PC-3 (cell line): Measurements from ENCODE around the gene OR7G3. TPM values are rescaled to one million over a fixed set of nuclear protein-coding genes. Genes with fewer than 3 reads are reported as not detected.
A peak's percentile ranks its signal among the peaks of the same experiment; 100 is the strongest.

Source experiments
- ATAC-seq: fragments of 200-7000 bp; cut with Tn5 transposase; 2 replicates; pipeline ENCODE4 v1.9.1; 2020; ENCODE audit warnings: mild to moderate bottlenecking, moderate library complexity
- BruUV-seq: library from RNA; stranded (reverse); fragments of 400-500 nt; replicated peaks from 2 replicates; lab custom pipeline; 2021; lab: Mats Ljungman, UMichigan
- CTCF ChIA-PET: fragments of 300-600 bp; sonication (Branson Sonifier 250); formaldehyde crosslinking; loops from one replicate; lab custom pipeline; 2022; ENCODE audit warnings: antibody characterized with exemption; lab: Charles Lee
- POLR2A ChIA-PET: fragments of 300-600 bp; sonication (Branson Sonifier 250); formaldehyde crosslinking; loops from one replicate; lab custom pipeline; 2022; ENCODE audit warnings: antibody characterized with exemption; ENCODE audit not compliant: unreplicated experiment; lab: Charles Lee
- DNase-seq: peaks from one replicate; pipeline ENCODE4 v3.0.0-alpha.2; 2015
- H2AFZ ChIP-seq: fragments of 300-600 bp; sonication (generic); 2 replicates; pipeline ENCODE4 v1.6.0; 2016; ENCODE audit warnings: antibody characterized with exemption, low read length
- H3F3A ChIP-seq: fragments of 300-600 bp; sonication (generic); one replicate; pipeline ENCODE4 v1.6.0; 2017; ENCODE audit warnings: antibody characterized with exemption, low read length, control low read depth, mild to moderate bottlenecking; ENCODE audit not compliant: unreplicated experiment
- H3K27ac ChIP-seq: fragments of 300-600 bp; sonication (generic); 2 replicates; pipeline ENCODE4 v1.5.1; 2016; ENCODE audit warnings: mild to moderate bottlenecking, low read length
- H3K27me3 ChIP-seq: fragments of 300-600 bp; sonication (generic); 2 replicates; pipeline ENCODE4 v1.6.1; 2016; ENCODE audit warnings: low read length, mixed read lengths
- H3K36me3 ChIP-seq: fragments of 300-600 bp; sonication (generic); 2 replicates; pipeline ENCODE4 v1.6.1; 2016; ENCODE audit warnings: low read depth, mixed run types, low read length, mixed read lengths
- H3K4me1 ChIP-seq: fragments of 300-600 bp; sonication (generic); 2 replicates; pipeline ENCODE4 v1.5.1; 2016; ENCODE audit warnings: low read length; ENCODE audit not compliant: insufficient read depth
- H3K4me2 ChIP-seq: fragments of 300-600 bp; sonication (generic); 2 replicates; pipeline ENCODE4 v1.6.0; 2016; ENCODE audit warnings: low read length
- H3K4me3 ChIP-seq: fragments of 300-600 bp; sonication (generic); 2 replicates; pipeline ENCODE4 v1.5.1; 2016; ENCODE audit warnings: mild to moderate bottlenecking, low read length, mixed read lengths
- H3K79me2 ChIP-seq: fragments of 300-600 bp; sonication (generic); 2 replicates; pipeline ENCODE4 v1.6.1; 2017; ENCODE audit warnings: low read length, mixed read lengths
- H3K9ac ChIP-seq: fragments of 300-600 bp; sonication (generic); 2 replicates; pipeline ENCODE4 v1.6.0; 2016; ENCODE audit warnings: mild to moderate bottlenecking, low read length
- H3K9me2 ChIP-seq: fragments of 300-600 bp; sonication (generic); replicated peaks from 2 replicates; pipeline ENCODE4 v1.6.1; 2016; ENCODE audit warnings: mixed run types, low read length, mixed read lengths
- H3K9me3 ChIP-seq: fragments of 300-600 bp; sonication (generic); 2 replicates; pipeline ENCODE4 v1.6.1; 2016; ENCODE audit warnings: low read length, mixed read lengths
- H4K20me1 ChIP-seq: fragments of 300-600 bp; sonication (generic); 2 replicates; pipeline ENCODE4 v1.6.1; 2016; ENCODE audit warnings: low read length, mixed read lengths
- CTCF ChIP-seq: fragments of 300-600 bp; sonication (generic); conservative IDR thresholded peaks from 2 replicates; pipeline ENCODE4 v1.5.1; 2017; ENCODE audit warnings: antibody characterized with exemption, low read depth, mild to moderate bottlenecking, low read length
- EZH2 ChIP-seq: fragments of 300-600 bp; sonication (generic); IDR thresholded peaks from one replicate; pipeline ENCODE4 v1.6.1; 2017; ENCODE audit warnings: antibody characterized with exemption, mild to moderate bottlenecking, low read length; ENCODE audit not compliant: unreplicated experiment
- EZH2phosphoT487 ChIP-seq: fragments of 300-600 bp; sonication (generic); IDR thresholded peaks from 2 replicates; pipeline ENCODE4 v1.6.1; 2018; ENCODE audit warnings: mild to moderate bottlenecking, antibody characterized with exemption, low read length, borderline replicate concordance
- intact Hi-C: fragments of 100-400 bp; cut with micrococcal nuclease; formaldehyde crosslinking; loops from 2 replicates; pipeline ENCODE4 v1.9.0; 2023
- total RNA-seq: library from RNA; depleted of rRNA; stranded (reverse); fragments of >200 nt; gene quantifications from 2 replicates; pipeline ENCODE4 v1.2.3, GENCODE V29; 2014

The OR7G3 gene
- total RNA-seq, 1 experiment from 2014 or later, result not detected

GRCh38 chr19:9140159-9140874, 13.6 kb upstream of the OR7G3 start, which contains the start of gene ZNF317:
TSS of gene ZNF317 (plus strand) at chr19:9140397. CDS start at chr19:9156017, 15,620 bp downstream.
- Histone ChIP-seq H3K9me3 (peaks cover 36% of the 10 kb centered on the region), H3K9me2 (no peaks in the 10 kb centered on the region), H3K9ac (peak within 1 kb of the TSS; percentile 95), H4K20me1 (peaks cover 8% of the 10 kb centered on the region; the same call in 1 of the 2 replicates), H3K4me1 (peaks cover 13% of the 10 kb centered on the region; the same call in 1 of the 2 replicates), H3K79me2 (peaks cover 52% of the 10 kb centered on the region), H3K4me2 (peak within 1 kb of the TSS; percentile 86), H2AFZ (peak within 1 kb of the TSS; percentile 96), H3K27ac (peak within 1 kb of the TSS; percentile 36), H3K4me3 (peak within 1 kb of the TSS; percentile 88), H3K36me3 (peaks cover 43% of the 10 kb centered on the region), H3F3A (no peaks in the 10 kb centered on the region), H3K27me3 (no peaks in the 10 kb centered on the region)
- TSS peak; percentile 58 for BruUV-seq
- TF ChIP-seq EZH2phosphoT487 (no peak), CTCF (no peak), EZH2 (no peak)
- ChIA-PET POLR2A (no interaction called here), CTCF (interaction anchor here (0.6 kb wide), 1 partner anchor 65 kb away, joined by 4 read pairs; no protein-coding TSS in a partner anchor)
- ATAC-seq, result peak; percentile 91
- intact Hi-C loops, result loop anchor here (1.0 to 10.0 kb wide), 2 partner anchors 294 to 656 kb away; partner anchors contain the start of gene ZNF266
- DNase-seq, result peak; percentile 97

GRCh38 chr19:9139609-9140158, 12.9 kb upstream of the OR7G3 start:
- intact Hi-C loops, result loop anchor here (1.0 to 10.0 kb wide), 2 partner anchors 295 to 657 kb away; partner anchors contain the start of gene ZNF266
- Histone ChIP-seq H3K9me3 (peaks cover 30% of the 10 kb centered on the region), H3K4me1 (peaks cover 13% of the 10 kb centered on the region; the same call in 1 of the 2 replicates), H3K36me3 (peaks cover 37% of the 10 kb centered on the region), H2AFZ (peak overlapping the region; percentile 96), H3K27me3 (no peaks in the 10 kb centered on the region), H3K27ac (no peak overlapping the region), H3K9me2 (no peaks in the 10 kb centered on the region), H3F3A (no peaks in the 10 kb centered on the region), H3K4me2 (peak overlapping the region; percentile 86), H4K20me1 (peaks cover 8% of the 10 kb centered on the region; the same call in 1 of the 2 replicates), H3K9ac (peak overlapping the region; percentile 95), H3K4me3 (peak overlapping the region; percentile 88), H3K79me2 (peaks cover 45% of the 10 kb centered on the region)
- TF ChIP-seq EZH2 (no peak), CTCF (no peak), EZH2phosphoT487 (no peak)
- no peak for DNase-seq
- ATAC-seq, result no peak
- ChIA-PET CTCF (no interaction called here), POLR2A (no interaction called here)
- TSS peak; percentile 89 for BruUV-seq
